ENCODE data around the gene CTSH. TPM values are rescaled to one million over a fixed set of nuclear protein-coding genes. Genes with fewer than 3 reads are reported as not detected.

CTSH gene
- total RNA-seq, 1 experiment from 2014 or later, result 20.4 TPM

GRCh38 chr15:78917888-78918287, 27.0 kb downstream of the CTSH start (continued):
- TF ChIP-seq ATF6 (CRISPR knock-in tag; IDR thresholded peaks at IDR 0.05) (no peak), TP53 (CRISPR knock-in tag; IDR thresholded peaks at IDR 0.05) (no peak), PRRX2 (CRISPR knock-in tag; IDR thresholded peaks at IDR 0.05) (no peak)

GRCh38 chr15:78916088-78916487, 28.8 kb downstream of the CTSH start:
- H3K27me3 Mint-ChIP-seq (ENCODE audit: low read depth), result no peaks in the 10 kb centered on the region
- H3K36me3 Mint-ChIP-seq, result peaks cover 46% of the 10 kb centered on the region
- ChIA-PET POLR2A (no interaction called here), CTCF (interaction anchor here (1.0 to 2.1 kb wide), 3 partner anchors 9 to 91 kb away, joined by 3 to 24 read pairs (median 7); no protein-coding TSS in a partner anchor)
- 0 out of 2 replicates have a peak overlapping the region, but pooled peaks have one; percentile 27 for H3K27ac Mint-ChIP-seq
- no peaks in the 10 kb centered on the region for H3K9me3 Mint-ChIP-seq
- no peak for ATAC-seq
- no peaks in the 10 kb centered on the region; the same call in 1 of the 2 replicates for H3K4me1 Mint-ChIP-seq
- no peak overlapping the region for H3K4me3 Mint-ChIP-seq
- no peak for TF ChIP-seq NFYB (CRISPR knock-in tag; conservative IDR thresholded peaks at IDR 0.05; ENCODE audit: low read depth)
- no peak for TF ChIP-seq RELA (CRISPR knock-in tag; IDR thresholded peaks at IDR 0.05; ENCODE audit: borderline replicate concordance)
- TF ChIP-seq GRHL2 (CRISPR knock-in tag; IDR thresholded peaks at IDR 0.05; ENCODE audit: insufficient replicate concordance, severe bottlenecking), result no peak
- no peak for TF ChIP-seq ZNF512 (CRISPR knock-in tag; IDR thresholded peaks at IDR 0.05; ENCODE audit: borderline replicate concordance)
- no peak for TF ChIP-seq ATF3 (CRISPR knock-in tag; conservative IDR thresholded peaks at IDR 0.05)
- no peak for TF ChIP-seq ZNF232 (CRISPR knock-in tag; IDR thresholded peaks at IDR 0.05)
- TF ChIP-seq HMGA2 (CRISPR knock-in tag; IDR thresholded peaks at IDR 0.05), result no peak
- TF ChIP-seq ZNF138 (CRISPR knock-in tag; conservative IDR thresholded peaks at IDR 0.05), result no peak
- no peak for DNase-seq (ENCODE audit: low spot score)

GRCh38 chr15:78915341-78916087, 29.3 kb downstream of the CTSH start:
- peaks cover 45% of the 10 kb centered on the region for H3K36me3 Mint-ChIP-seq
- POLR2A ChIA-PET, result no interaction called here
- no peaks in the 10 kb centered on the region for H3K9me3 Mint-ChIP-seq
- DNase-seq (ENCODE audit: low spot score), result no peak
- H3K27me3 Mint-ChIP-seq (ENCODE audit: low read depth), result no peaks in the 10 kb centered on the region
- no peak overlapping the region for H3K4me3 Mint-ChIP-seq
- no peak for ATAC-seq
- TF ChIP-seq NFE2L1 (CRISPR knock-in tag; IDR thresholded peaks at IDR 0.05) (no peak), ZNF263 (CRISPR knock-in tag; IDR thresholded peaks at IDR 0.05; ENCODE audit: low read depth) (no peak), ZNF532 (CRISPR knock-in tag; IDR thresholded peaks at IDR 0.05; ENCODE audit: borderline replicate concordance) (no peak), PREB (CRISPR knock-in tag; IDR thresholded peaks at IDR 0.05; ENCODE audit: borderline replicate concordance) (no peak), MYBL2 (CRISPR knock-in tag; IDR thresholded peaks at IDR 0.05) (no peak), FOXP4 (CRISPR knock-in tag; IDR thresholded peaks at IDR 0.05) (no peak), E2F4 (CRISPR knock-in tag; IDR thresholded peaks at IDR 0.05; ENCODE audit: borderline replicate concordance, low read depth) (no peak), SP1 (CRISPR knock-in tag; conservative IDR thresholded peaks at IDR 0.05) (no peak), ATF1 (CRISPR knock-in tag; IDR thresholded peaks at IDR 0.05) (no peak)
- H3K4me1 Mint-ChIP-seq, result no peaks in the 10 kb centered on the region; the same call in 1 of the 2 replicates
- CTCF ChIA-PET, result interaction anchor here (1.0 to 2.1 kb wide), 3 partner anchors 8 to 92 kb away, joined by 3 to 24 read pairs (median 7); no protein-coding TSS in a partner anchor
- H3K27ac Mint-ChIP-seq, result peak overlapping the region; percentile 27; the same call in 1 of the 2 replicates
